Prostate gland (tissue), 2 donors: Measurements from ENCODE around the gene LHPP. TPM values are rescaled to one million over a fixed set of nuclear protein-coding genes. Genes with fewer than 3 reads are reported as not detected.

Experiments used
- DNase-seq: peaks from one replicate; pipeline ENCODE4 v3.0.0-alpha.2; 2019; ENCODE audit warnings: low spot score
- H3K27ac ChIP-seq, 2 donors: fragments of 200-600 bp; sonication (generic); 2 replicates each; pipeline ENCODE4 v1.5.1; 2017 to 2019
- H3K27me3 ChIP-seq: fragments of 200-600 bp; sonication (generic); replicated peaks from 2 replicates; pipeline ENCODE4 v1.5.1; 2019; ENCODE audit not compliant: insufficient read depth
- H3K36me3 ChIP-seq, 2 donors: fragments of 200-600 bp; sonication (generic); 1 replicate in 1 of 2; 2 replicates in 1 of 2; pipeline versions ENCODE4 v1.5.1 to v1.8.1; 2017 to 2019
- H3K4me1 ChIP-seq: fragments of 200-600 bp; sonication (generic); replicated peaks from 2 replicates; pipeline ENCODE4 v1.5.1; 2019
- H3K4me3 ChIP-seq, 2 donors: fragments of 200-600 bp; sonication (generic); 2 replicates each; pipeline ENCODE4 v1.5.1; 2017 to 2019
- H3K9me3 ChIP-seq: fragments of 200-600 bp; sonication (generic); 2 replicates; pipeline ENCODE4 v1.5.1; 2017
- POLR2A ChIP-seq: fragments of 450-650 bp; IDR thresholded peaks from one replicate; pipeline ENCODE4 v1.6.1; 2016; ENCODE audit warnings: antibody characterized with exemption, mild to moderate bottlenecking
- POLR2AphosphoS5 ChIP-seq: sonication (generic); formaldehyde crosslinking; IDR thresholded peaks from one replicate; pipeline ENCODE4 v1.6.1; 2017; ENCODE audit warnings: antibody characterized with exemption
- WGBS: methylation state at CpG from one replicate; pipeline ENCODE4 v1.1.5; 2018; 5-methylcytosine and 5-hydroxymethylcytosine counted together
- intact Hi-C: fragments of 100-400 bp; cut with DNase I; formaldehyde crosslinking; loops from one replicate; pipeline ENCODE4 v1.14.2; 2022
- total RNA-seq, 2 donors: library from RNA; depleted of rRNA; stranded (reverse); fragments of >200 nt; gene quantifications; one replicate each; pipeline ENCODE4 v1.1.0, GENCODE V29; 2016
- TF ChIP-seq, protein P1 (sequence below), 4 experiments: fragments of 200-600 bp in 2 of 4; fragments of 450-650 bp in 2 of 4; sonication (generic) in 2 of 4; IDR thresholded peaks; 1 replicate in 3 of 4; 2 replicates in 1 of 4; pipeline ENCODE4 v1.5.1; 2016 to 2019; ENCODE audit warnings: antibody characterized with exemption in 4 of 4, mild to moderate bottlenecking in 2 of 4, moderate library complexity in 2 of 4

LHPP gene
- total RNA-seq, 2 donors from 2014 or later: 21.9 to 43.3 TPM

DNA sequence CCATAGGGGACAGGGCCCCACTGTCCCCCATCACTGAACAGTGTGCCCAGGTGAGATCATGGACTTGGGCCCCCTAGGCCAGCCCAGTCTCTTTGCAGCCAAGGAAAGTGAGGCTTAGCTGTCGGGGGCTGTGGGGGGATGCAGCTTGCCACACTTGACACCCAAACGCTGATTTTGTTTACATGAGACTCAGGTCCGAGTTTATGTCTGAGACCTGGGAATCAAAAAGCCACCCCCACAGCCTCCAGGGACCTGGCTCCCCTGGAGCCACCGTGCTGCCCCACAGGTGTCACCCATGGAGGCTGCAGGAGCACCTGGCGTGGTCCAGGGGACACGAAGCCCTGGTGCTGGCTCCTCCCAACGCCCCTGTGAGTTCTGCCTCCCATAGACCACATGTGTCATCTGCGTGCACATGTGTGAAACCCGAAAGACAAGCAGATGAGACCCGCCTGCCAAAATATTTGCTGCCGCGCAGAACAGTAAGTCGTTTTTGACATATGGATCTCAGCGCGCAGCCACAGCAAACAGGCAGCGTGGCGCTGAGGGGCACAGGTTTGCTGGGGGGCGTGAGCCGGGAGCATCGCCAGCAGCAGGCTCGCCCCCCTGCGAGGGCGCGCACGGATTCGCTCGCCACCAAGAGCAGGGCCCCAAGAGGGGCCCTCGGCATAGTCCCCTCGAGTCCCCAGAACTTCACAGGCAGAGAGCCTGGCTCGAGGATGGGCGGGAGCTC is 112.3 kb downstream of the LHPP start:
- Histone ChIP-seq H3K9me3 (no peaks in the 10 kb centered on the region), H3K4me3 (no peak overlapping the region), H3K4me1 (no peaks in the 10 kb centered on the region), H3K27me3 (no peaks in the 10 kb centered on the region), H3K27ac (no peak overlapping the region), H3K36me3 (no peaks in the 10 kb centered on the region)
- TF ChIP-seq, protein P1, sequence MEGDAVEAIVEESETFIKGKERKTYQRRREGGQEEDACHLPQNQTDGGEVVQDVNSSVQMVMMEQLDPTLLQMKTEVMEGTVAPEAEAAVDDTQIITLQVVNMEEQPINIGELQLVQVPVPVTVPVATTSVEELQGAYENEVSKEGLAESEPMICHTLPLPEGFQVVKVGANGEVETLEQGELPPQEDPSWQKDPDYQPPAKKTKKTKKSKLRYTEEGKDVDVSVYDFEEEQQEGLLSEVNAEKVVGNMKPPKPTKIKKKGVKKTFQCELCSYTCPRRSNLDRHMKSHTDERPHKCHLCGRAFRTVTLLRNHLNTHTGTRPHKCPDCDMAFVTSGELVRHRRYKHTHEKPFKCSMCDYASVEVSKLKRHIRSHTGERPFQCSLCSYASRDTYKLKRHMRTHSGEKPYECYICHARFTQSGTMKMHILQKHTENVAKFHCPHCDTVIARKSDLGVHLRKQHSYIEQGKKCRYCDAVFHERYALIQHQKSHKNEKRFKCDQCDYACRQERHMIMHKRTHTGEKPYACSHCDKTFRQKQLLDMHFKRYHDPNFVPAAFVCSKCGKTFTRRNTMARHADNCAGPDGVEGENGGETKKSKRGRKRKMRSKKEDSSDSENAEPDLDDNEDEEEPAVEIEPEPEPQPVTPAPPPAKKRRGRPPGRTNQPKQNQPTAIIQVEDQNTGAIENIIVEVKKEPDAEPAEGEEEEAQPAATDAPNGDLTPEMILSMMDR (IDR thresholded peaks at IDR 0.05): no peak
- no peak for TF ChIP-seq POLR2A
- TF ChIP-seq POLR2AphosphoS5: no peak
- WGBS: 83% methylated on average over 23 of the region's 31 CpGs
- DNase-seq: no peak
- intact Hi-C loops: no loop called here

DNA sequence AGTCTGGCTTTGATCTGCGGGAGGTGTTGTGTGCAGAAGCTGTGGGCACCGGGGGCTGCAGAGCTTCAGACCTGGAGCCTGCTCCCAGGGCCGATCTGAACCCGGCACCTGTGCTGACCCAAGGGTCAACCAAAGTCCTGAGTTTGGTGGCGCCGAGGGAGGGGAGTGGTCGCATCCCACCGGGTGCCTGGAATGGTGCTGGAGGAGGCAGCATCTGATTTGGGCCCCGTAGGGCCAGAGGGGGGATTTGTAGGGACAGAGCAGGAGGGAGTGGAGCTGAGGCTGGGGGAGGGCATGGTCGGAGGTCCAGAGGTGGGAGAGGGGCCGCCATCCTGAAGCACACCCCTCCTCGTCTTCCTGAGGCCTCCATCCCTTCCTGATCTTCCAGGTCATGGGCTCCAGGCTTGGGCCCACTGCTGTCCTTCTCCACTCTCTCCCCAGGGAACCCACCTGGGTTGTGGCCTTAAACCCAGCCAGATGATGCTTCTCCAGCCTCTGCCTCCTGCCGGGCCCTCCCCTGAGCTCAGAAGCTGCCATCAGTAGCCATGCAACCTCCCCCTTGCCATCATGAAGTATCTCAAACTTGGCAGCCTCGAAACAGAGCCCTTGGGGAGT is 112.9 kb downstream of the LHPP start:
- Histone ChIP-seq H3K4me1 (no peaks in the 10 kb centered on the region), H3K36me3 (no peaks in the 10 kb centered on the region), H3K27me3 (no peaks in the 10 kb centered on the region), H3K9me3 (no peaks in the 10 kb centered on the region), H3K27ac (no peak overlapping the region), H3K4me3 (no peak overlapping the region)
- WGBS: 96% methylated on average over 14 of the region's 14 CpGs
- intact Hi-C loops: no loop called here
- TF ChIP-seq POLR2AphosphoS5 (no peak), POLR2A (no peak)
- TF ChIP-seq, protein P1 (IDR thresholded peaks at IDR 0.05): no peak
- DNase-seq: no peak

DNA sequence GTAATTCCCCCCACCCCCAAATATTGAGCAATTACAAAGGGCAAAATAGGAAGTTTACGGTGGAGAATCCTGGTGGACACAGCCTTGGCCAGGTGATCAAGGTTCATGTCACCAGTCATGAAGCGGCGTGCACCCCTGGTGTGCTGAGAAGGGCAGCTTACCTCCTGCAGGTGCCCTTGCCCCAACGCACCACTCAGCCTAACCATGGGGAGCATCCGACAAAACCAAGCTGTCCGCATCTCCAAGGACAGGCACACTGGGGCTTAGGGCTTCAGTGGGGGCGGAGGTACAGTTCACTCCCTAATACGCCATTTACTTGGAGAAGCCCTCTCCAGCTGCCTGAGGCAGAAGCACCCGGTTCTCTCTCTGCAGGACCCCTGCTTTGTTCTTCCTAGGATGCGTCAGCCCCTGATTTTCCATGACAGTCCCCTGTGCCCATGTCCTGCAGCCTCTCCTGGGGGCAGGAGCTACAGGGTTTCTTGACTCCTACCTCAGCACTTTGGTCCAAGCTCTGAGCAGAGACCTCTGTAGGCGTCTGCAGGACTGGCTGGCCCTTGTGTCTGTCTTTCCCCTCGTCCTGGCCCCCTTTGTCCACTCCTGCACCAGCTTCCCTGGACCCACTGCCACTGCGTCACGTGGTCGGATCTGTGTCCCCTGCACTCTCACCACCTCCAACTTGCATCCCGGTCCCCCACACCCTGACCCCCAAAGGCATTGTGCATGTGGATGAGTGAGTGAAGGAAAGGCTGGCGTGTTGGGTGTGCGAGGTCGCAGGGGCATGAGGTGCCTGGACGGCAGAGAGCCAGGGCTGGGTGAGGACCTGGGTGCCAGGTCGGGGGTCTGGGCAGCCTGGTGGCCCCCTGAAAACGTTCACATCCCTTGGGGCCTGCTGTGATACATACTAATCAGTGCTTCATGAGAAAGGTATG is 113.7 kb downstream of the LHPP start:
- TF ChIP-seq, protein P1 (IDR thresholded peaks at IDR 0.05): no peak
- no peak for TF ChIP-seq POLR2AphosphoS5
- TF ChIP-seq POLR2A: no peak
- no peaks in the 10 kb centered on the region for H3K27me3 ChIP-seq
- WGBS: 96% methylated on average over 22 of the region's 22 CpGs
- H3K9me3 ChIP-seq: no peaks in the 10 kb centered on the region
- intact Hi-C loops: no loop called here
- H3K36me3 ChIP-seq: no peaks in the 10 kb centered on the region
- DNase-seq: no peak
- no peaks in the 10 kb centered on the region for H3K4me1 ChIP-seq
- H3K27ac ChIP-seq: no peak overlapping the region
- H3K4me3 ChIP-seq: no peak overlapping the region

DNA sequence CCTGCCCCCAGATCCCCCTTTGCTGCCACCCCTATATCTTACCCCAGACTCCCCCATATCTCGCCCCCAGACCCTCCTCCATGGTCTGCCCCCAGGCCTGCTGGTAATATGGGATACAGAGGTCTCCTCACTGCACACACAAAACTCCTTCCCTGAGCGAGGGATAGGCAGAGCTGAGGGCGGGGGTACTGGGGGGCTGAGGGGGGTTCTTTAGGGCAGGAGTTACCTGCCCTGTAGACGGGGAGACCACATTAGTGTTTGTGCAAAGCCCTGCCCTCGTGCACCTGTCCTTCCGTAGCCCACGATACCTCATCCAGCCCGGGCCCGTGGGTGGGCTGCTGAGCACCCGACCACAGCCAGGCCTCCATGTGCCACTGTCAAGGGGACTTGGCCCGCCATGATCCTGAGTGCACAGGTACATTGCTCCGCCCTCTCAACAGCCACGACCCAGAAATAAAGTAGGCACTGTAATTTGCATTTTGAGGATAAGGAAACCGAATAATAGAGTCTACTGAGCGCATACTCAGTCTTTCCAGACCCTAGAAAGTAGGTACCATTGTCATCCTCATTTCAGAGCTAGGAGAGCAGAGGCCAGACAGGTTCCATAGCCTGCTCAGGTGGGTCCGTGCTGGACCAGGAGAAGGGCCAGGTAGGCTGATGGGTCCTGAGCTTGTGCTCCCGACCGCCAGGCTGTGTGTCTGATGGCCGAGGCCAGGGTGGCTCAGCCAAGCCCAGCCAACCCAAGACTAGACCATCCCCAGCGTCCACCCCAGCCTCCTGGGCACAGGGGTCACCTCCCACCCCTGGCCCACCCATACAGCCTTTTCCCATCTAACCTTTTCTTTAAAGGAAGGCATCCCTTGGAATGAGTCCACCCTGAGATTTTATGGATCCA is 115.2 kb downstream of the LHPP start:
- H3K36me3 ChIP-seq: no peaks in the 10 kb centered on the region
- TF ChIP-seq, protein P1 (IDR thresholded peaks at IDR 0.05): no peak
- no peak for TF ChIP-seq POLR2A
- TF ChIP-seq POLR2AphosphoS5: no peak
- no peak for DNase-seq
- H3K4me1 ChIP-seq: no peaks in the 10 kb centered on the region
- 84% methylated on average over 20 of the region's 20 CpGs for WGBS
- H3K27ac ChIP-seq: no peak overlapping the region
- intact Hi-C loops: no loop called here
- no peaks in the 10 kb centered on the region for H3K27me3 ChIP-seq
- H3K9me3 ChIP-seq: no peaks in the 10 kb centered on the region
- H3K4me3 ChIP-seq: no peak overlapping the region
